Measurements from ENCODE around the gene GRSF1.
"Not testable (repeated sequence)": the region's sequence is repeated elsewhere in the genome, so short reads cannot be mapped to it uniquely, and the experiment has no call there.

The GRSF1 gene

DNA sequence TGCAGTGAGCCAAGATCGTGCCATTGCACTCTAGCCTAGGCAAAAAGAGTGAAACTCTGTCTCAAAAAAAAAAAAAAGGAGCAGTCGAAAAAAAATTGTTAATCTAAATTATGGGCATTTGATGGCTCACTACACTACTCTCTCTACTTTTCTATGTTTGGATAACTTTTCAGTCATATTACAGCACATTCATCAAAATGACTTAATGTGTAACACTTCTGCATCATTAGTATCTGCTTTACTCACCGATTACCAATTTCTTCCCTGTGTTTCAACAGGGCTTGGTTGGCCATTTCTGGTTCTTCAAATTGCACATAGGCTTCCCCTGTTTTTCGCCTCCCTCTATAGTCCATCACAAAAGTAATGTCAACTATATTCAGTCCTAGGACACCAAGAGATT, 8.4 kb downstream of the GRSF1 start:
- no peak for DNase-seq

- no peak for DNase-seq
Measured at GRCh38 chr4:70830054-70830453, 9.6 kb downstream of the GRSF1 start.

GRCh38 chr4:70829492-70829891, 10.2 kb downstream of the GRSF1 start:
- no peak for DNase-seq

GRCh38 chr4:70829015-70829414, 10.7 kb downstream of the GRSF1 start:
- DNase-seq: no peak

DNA sequence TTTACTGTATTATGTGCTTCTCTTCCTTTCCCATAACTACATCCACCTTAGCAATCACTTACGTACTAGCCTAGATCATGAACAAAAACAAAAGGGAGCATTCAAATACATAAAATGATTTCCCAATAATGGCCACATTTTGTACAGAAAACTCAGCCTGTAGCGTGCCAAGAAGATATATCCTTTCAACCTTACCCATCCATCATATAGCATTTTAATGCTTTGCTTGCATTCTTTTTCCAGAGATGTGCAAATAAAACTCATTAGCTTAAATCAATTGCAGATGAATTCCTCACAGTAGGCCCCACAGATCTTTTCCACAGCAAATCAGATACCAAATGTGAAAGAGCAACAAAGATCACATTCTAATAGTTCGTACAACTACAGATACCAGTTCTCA, 20.8 kb downstream of the GRSF1 start:
- DNase-seq: no peak

DNA sequence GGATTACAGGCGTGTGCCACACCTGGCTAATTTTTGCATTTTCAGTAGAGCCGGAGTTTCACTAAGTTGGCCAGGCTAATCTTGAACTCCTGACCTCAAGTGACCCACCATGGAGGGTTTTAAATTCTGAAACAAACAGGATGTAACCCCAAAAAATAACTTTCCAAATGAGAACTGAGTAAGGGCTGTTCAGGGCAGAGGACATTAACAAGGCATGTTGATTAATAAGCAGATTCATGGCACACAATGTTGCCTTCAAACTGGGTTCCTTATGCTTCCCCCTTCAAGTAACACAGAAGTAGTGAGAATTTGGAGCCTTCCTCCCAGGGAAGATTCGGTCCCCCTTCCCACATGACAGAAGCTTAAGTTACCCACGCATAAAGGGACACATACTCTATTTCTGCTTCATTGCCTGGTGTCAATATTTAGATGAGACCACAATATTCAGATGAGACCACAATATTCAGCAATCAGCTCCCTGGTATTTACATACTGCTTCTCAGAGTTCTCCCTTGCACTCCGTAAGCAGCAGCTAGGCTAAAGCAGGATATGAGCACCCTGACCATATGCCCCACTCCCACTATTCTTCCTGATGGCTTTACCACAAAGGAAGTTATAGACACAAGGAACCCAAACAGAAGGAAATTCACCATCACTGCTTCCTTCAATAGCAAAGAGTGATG, 21.4 kb downstream of the GRSF1 start:
- no peak for DNase-seq

DNA sequence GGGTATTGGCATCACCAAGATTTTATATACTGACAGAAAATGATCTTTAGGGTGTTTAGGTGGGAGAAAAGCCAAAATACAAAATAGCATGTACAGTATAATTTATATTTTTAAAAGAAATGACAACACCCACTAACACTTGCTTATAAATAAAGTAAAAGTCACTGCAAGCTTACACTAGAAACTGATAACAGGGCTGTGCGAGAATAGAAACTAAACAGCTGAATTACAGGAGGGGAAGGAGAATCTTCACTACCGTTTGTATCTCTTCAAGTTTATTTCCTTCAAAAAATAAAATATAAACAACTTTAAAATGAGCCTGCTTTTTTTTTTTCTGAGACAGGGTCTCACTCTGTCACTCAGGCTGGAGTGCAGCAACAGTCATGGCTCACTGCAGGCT, 22.8 kb downstream of the GRSF1 start:
- no peak for DNase-seq

DNA sequence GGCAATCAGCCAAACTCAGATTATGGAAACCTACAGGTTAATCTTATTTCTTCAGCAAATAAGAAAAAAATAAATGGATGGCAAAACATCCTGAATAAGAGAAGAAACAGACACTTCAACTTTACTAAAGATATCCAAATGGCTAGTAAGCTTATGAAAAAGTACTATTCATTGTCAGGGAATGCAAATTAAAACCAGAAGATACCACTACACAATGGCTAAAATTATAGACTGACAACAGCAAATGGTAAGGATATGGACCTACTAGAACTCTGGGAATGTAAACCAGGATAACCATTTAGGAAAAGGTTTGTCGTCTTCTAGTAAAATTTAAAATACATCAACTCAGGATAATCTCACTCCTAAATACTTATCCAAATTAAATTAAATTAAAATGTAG, 24.3 kb downstream of the GRSF1 start:
- no peak for DNase-seq

DNA sequence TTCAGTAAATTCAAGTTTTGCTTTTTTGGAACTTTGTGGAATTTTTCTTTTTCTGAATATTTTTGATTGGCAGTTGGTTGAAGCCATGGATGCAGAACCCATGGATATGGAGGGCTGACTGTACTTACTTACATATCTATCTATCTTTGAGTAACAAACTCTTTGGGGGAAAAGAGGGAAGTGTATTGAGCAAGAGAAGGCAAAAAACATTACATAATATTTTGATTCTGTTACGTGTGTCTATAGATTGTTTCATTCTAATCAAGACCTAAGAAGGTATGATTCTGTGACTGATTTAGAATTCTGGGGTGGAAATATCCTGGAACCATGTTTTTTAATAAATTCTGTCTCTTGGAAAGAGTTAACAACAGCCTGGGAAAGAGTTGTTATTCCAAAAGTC, 31.5 kb downstream of the GRSF1 start:
- no peak for DNase-seq

GRCh38 chr4:70802928-70803580, 36.6 kb downstream of the GRSF1 start:
- no peak for DNase-seq

DNA sequence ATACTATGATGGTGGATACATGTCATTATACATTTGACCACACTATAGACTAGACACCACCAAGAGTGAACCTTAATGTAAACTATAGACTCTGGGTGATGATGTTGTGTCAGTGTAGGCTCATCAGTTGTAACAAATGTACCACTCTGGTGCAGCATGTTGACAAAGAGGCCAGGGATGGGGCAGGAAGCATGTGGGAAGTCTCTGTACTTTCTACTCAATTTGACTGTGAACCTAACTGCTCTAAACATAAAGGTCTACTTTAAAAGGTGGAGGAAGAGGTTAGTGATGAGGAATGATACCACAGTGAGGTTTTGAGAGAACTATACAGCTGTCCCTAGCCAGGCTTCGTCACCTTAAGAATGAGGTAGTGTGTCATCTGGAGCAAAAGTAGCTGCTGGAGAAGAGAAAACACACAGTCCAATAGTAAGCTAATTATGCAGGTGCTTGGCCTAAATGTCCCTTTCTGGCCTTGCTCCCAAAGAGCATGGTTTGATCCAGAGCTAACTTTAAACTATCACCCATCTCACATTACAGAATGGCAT, 38.4 kb downstream of the GRSF1 start:
- no peak for DNase-seq

- DNase-seq: no peak
Measured at GRCh38 chr4:70793626-70794025, 46.1 kb downstream of the GRSF1 start.

GRCh38 chr4:70788733-70789132, 51.0 kb downstream of the GRSF1 start:
- DNase-seq: no peak

- DNase-seq: no peak
Measured at GRCh38 chr4:70787496-70787895, 52.2 kb downstream of the GRSF1 start.

DNA sequence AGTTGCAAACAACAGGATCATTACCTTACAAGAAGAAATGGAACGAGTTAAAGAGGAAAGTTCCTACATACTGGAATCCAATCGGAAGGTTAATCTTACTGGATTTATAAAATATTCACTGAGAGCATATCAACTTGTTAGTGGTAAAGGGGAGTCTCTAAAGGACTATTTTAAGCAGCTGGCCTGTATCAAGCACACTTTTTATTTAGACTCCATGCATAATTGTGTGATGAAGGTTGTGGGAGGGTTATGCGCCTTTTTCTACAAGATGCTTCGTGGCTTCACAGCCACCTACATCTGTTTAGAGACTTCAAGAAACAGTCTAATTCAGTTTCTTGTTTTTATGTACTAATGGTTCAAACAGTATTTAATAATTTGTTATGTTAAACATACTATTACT, 56.6 kb downstream of the GRSF1 start:
- DNase-seq: no peak

DNA sequence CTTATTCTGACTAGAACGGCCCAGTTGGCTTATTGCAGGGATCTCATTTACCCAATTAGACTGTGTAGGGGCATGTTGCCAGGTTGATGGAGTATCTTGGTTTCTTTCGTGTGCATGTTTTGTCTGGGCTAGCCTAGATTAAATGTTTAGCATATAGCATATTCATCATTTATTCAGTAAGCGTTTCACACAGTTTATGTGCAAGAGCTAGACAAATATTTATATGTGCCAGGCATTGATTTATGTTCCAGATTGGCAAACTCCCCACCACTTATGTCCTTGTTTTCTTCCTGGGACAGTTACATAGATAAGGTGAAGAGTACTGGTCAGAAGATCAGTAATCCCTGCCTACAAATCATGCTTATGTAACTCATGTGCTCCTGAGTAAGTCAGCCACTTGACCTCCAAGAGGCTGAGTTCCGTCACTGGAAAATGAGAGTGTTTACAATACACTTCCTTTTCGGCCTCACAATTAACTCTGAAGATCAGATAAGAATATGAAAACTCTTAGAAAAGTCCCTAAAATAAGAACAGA, 60.7 kb downstream of the GRSF1 start:
- no peak for DNase-seq

- no peak for DNase-seq
Measured at GRCh38 chr4:70772929-70773555, 66.6 kb downstream of the GRSF1 start.

DNA sequence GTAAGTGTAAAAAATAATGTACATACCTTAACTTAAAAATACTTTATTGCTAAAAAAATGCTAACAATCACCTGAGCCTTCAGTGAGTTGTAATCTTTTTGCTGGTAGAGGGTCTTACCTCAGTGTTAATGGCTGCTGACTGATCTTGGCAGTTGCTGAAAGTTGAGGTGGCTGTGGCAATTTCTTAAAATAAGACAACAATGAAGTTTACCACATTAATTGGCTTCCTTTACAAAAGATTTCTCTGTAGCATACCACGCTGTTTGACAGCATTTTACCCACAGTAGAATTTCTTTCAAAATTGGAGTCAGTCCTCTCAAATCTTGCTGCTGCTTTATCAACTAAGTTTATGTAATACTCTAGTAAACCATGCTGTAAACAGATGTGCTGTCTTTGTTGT, 70.3 kb downstream of the GRSF1 start:
- DNase-seq: not testable (repeated sequence)

GRCh38 chr4:70768301-70768948, 71.3 kb downstream of the GRSF1 start:
- no peak for DNase-seq

Data from stimulated activated CD4-positive, alpha-beta T cell treated with anti-CD3 and anti-CD28 coated beads, Interleukin-12 subunit alpha, Interleukin-12 subunit beta, amount 100 ng/mL, for 4 hours (primary cell).